K562 (cell line): Measurements from ENCODE around the gene MYL11. TPM values are rescaled to one million over a fixed set of nuclear protein-coding genes. Genes with fewer than 3 reads are reported as not detected.

Experiments used
- BACH1 ChIP-seq: fragments of 200-800 bp; sonication (Bioruptor generic); IDR thresholded peaks from 2 replicates; pipeline ENCODE4 v1.6.1; 2016; ENCODE audit warnings: missing genetic modification characterization, missing compliant biosample characterization
- BHLHE40 ChIP-seq: IDR thresholded peaks from 2 replicates; pipeline ENCODE4 v1.6.1; 2011; ENCODE audit warnings: low read length, improper control_type of control experiment
- CBX1 ChIP-seq: sonication (generic); IDR thresholded peaks from 2 replicates; pipeline ENCODE4 v1.6.1; 2016; ENCODE audit warnings: antibody characterized with exemption, low read depth, mild to moderate bottlenecking
- E2F8 ChIP-seq: fragments of 450-650 bp; IDR thresholded peaks from 2 replicates; pipeline ENCODE4 v1.7.1; 2018; ENCODE audit warnings: mild to moderate bottlenecking, low read depth; ENCODE audit not compliant: partially characterized antibody
- ELF1 ChIP-seq: fragments of 200-800 bp; sonication (Bioruptor generic); IDR thresholded peaks from 2 replicates; pipeline ENCODE4 v1.6.1; 2016; ENCODE audit warnings: missing genetic modification characterization, missing compliant biosample characterization
- FOS ChIP-seq: IDR thresholded peaks from 3 replicates; pipeline ENCODE4 v1.6.1; 2011; ENCODE audit not compliant: insufficient read length; ENCODE audit errors: extremely low read depth
- GTF2E2 ChIP-seq: fragments of 200-800 bp; sonication (Bioruptor generic); IDR thresholded peaks from 2 replicates; pipeline ENCODE4 v1.6.1; 2016; ENCODE audit warnings: missing genetic modification characterization, missing compliant biosample characterization
- IFI16 ChIP-seq: fragments of 250-450 bp; sonication (Bioruptor Pico); IDR thresholded peaks from 2 replicates; pipeline ENCODE4 v2.1.2; 2022; ENCODE audit warnings: mild to moderate bottlenecking, inconsistent platforms
- NEUROD1 ChIP-seq: fragments of 150-350 bp; IDR thresholded peaks from 2 replicates; pipeline ENCODE4 v1.6.1; 2014; ENCODE audit warnings: borderline replicate concordance, low read length, low read depth; ENCODE audit not compliant: partially characterized antibody
- PCBP1 ChIP-seq: fragments of 200-400 bp; formaldehyde crosslinking; IDR thresholded peaks from 2 replicates; pipeline ENCODE4 v1.6.1; 2018; ENCODE audit warnings: mild to moderate bottlenecking, low read depth, low read length; ENCODE audit not compliant: poor library complexity, severe bottlenecking
- POLR2A ChIP-seq: fragments of 450-650 bp; conservative IDR thresholded peaks from 2 replicates; pipeline ENCODE4 v1.6.1; 2016
- SNIP1 ChIP-seq: fragments of 450-650 bp; IDR thresholded peaks from 2 replicates; pipeline ENCODE4 v1.7.1; 2017; ENCODE audit warnings: low read depth, mild to moderate bottlenecking
- SRSF9 ChIP-seq: fragments of 200-400 bp; formaldehyde crosslinking; IDR thresholded peaks from 2 replicates; pipeline ENCODE4 v1.6.1; 2017; ENCODE audit warnings: low read depth, low read length, borderline replicate concordance
- XRCC5 ChIP-seq: fragments of 200-400 bp; formaldehyde crosslinking; IDR thresholded peaks from 2 replicates; pipeline ENCODE4 v1.6.1; 2017; ENCODE audit warnings: low read depth, mild to moderate bottlenecking, low read length
- ZBTB11 ChIP-seq, 3 experiments: fragments of 200-800 bp in 1 of 3; fragments of 250-450 bp in 1 of 3; fragments of 450-650 bp in 1 of 3; sonication (Bioruptor Pico) in 1 of 3; sonication (Bioruptor generic) in 1 of 3; formaldehyde crosslinking in 1 of 3; IDR thresholded peaks; 2 replicates each; pipeline versions ENCODE4 v1.6.1 to v1.8.0; 2016 to 2022; ENCODE audit warnings: mild to moderate bottlenecking in 2 of 3, missing genetic modification characterization in 2 of 3, missing compliant biosample characterization in 1 of 3, moderate library complexity in 1 of 3
- ZBTB12 ChIP-seq: fragments of 250-450 bp; sonication (Bioruptor Pico); IDR thresholded peaks from 2 replicates; pipeline ENCODE4 v1.4.0; 2020
- ZC3H4 ChIP-seq: sonication (generic); formaldehyde crosslinking; IDR thresholded peaks from 2 replicates; pipeline ENCODE4 v1.9.0; 2021; ENCODE audit warnings: missing genetic modification reagents, borderline replicate concordance
- ZNF347 ChIP-seq: fragments of 450-650 bp; formaldehyde crosslinking; IDR thresholded peaks from 2 replicates; pipeline ENCODE4 v1.4.0; 2020; ENCODE audit warnings: low read depth, mild to moderate bottlenecking, moderate library complexity
- ZNF395 ChIP-seq: fragments of 200-800 bp; sonication (Bioruptor generic); IDR thresholded peaks from 2 replicates; pipeline ENCODE4 v1.6.1; 2017; ENCODE audit warnings: missing genetic modification characterization, missing compliant biosample characterization
- polyA plus RNA-seq, 8 experiments: library from polyadenylated mRNA; depleted of rRNA in 4 of 8; stranded (reverse) in 5 of 8; unstranded in 3 of 8; fragments of >200 nt; fragmentation: Nextera tagmentation in 2 of 8; fragmentation: Illumina TruSeq in 1 of 8; extraction: Ambion mirVana in 2 of 8; extraction: Trizol in 1 of 8; gene quantifications; 2 replicates each; pipeline versions ENCODE4 v1.2.1 to v1.2.3, GENCODE V29; 2011 to 2014; ENCODE audit warnings: inconsistent platforms in 1 of 8, missing spikeins in 1 of 8
- total RNA-seq, 7 experiments: library from RNA; depleted of rRNA in 6 of 7; stranded (reverse); fragments of >200 nt in 6 of 7; fragmentation: Illumina TruSeq in 2 of 7; extraction: Trizol in 2 of 7; gene quantifications; 2 replicates each; pipeline versions ENCODE4 v1.2.1 to v1.2.3, GENCODE V29; 2011 to 2021; ENCODE audit warnings: low replicate concordance in 1 of 7

The MYL11 gene
- total and polyA plus RNA-seq, 9 of the 15 experiments (the other 6 are each of a cell fraction or from before 2014, with no cell fraction given) = 0.31 to 1.5 (median 0.73) TPM; not detected in 4

GRCh38 chr16:30395155-30395991, 20.8 kb downstream of the MYL11 start, which contains the start of gene ZNF48 (continued):
- peak; percentile 88; the same call in 1 of the 2 replicates for TF ChIP-seq ZNF395
- no peak for TF ChIP-seq PCBP1
- TF ChIP-seq ZBTB12 (CRISPR knock-in tag) = no peak
- TF ChIP-seq SNIP1 = peak; percentile 91
- no peak for TF ChIP-seq ZC3H4
- peak; percentile 22 for TF ChIP-seq NEUROD1
- TF ChIP-seq ZNF347 (CRISPR knock-in tag) = no peak
- TF ChIP-seq GTF2E2 (tag) = peak; percentile 53; the same call in 1 of the 2 replicates
- TF ChIP-seq E2F8 = peak; percentile 57
- peak; percentile 68 for TF ChIP-seq BHLHE40
- no peak for TF ChIP-seq BACH1
- peak in 1 of 3 experiments; percentile 77; a peak in 2 of 6 replicates for TF ChIP-seq ZBTB11 (CRISPR knock-in tag; IDR thresholded peaks at IDR 0.05)
- TF ChIP-seq FOS = no peak
- no peak for TF ChIP-seq CBX1
- no peak for TF ChIP-seq XRCC5
- no peak for TF ChIP-seq IFI16 (CRISPR knock-in tag)
- TF ChIP-seq ELF1 (tag) = peak; percentile 91
- no peak for TF ChIP-seq SRSF9
- peak; percentile 68 for TF ChIP-seq POLR2A
